SK-N-SH (cell line): ENCODE data around the gene OR14A16.

Experiments used
- CHD2 ChIP-seq: fragments of 150-350 bp; IDR thresholded peaks from 2 replicates; pipeline ENCODE4 v1.6.1; 2018; ENCODE audit warnings: low read length; ENCODE audit not compliant: partially characterized antibody
- CTCF ChIP-seq: fragments of 200-600 bp; sonication (generic); IDR thresholded peaks from 2 replicates; pipeline ENCODE4 v1.6.1; 2017; ENCODE audit warnings: antibody characterized with exemption, mild to moderate bottlenecking, moderate library complexity
- ELF1 ChIP-seq: IDR thresholded peaks from 2 replicates; pipeline ENCODE4 v1.4.0; 2012
- EZH2phosphoT487 ChIP-seq: fragments of 200-600 bp; sonication (generic); IDR thresholded peaks from 2 replicates; pipeline ENCODE4 v1.6.1; 2017; ENCODE audit warnings: low read depth, mixed run types, mild to moderate bottlenecking, antibody characterized with exemption, moderate library complexity, borderline replicate concordance
- JUND ChIP-seq: IDR thresholded peaks from 2 replicates; pipeline ENCODE4 v1.4.0; 2012
- NFIC ChIP-seq: IDR thresholded peaks from 2 replicates; pipeline ENCODE4 v1.4.0; 2012; ENCODE audit warnings: borderline replicate concordance
- POLR2AphosphoS5 ChIP-seq: IDR thresholded peaks from 2 replicates; pipeline ENCODE4 v1.6.1; 2012; ENCODE audit warnings: low read depth, low read length
- SMC3 ChIP-seq: IDR thresholded peaks from 2 replicates; pipeline ENCODE4 v1.6.1; 2012; ENCODE audit warnings: low read depth, low read length, improper control_type of control experiment
- TF ChIP-seq, protein P1 (sequence below): IDR thresholded peaks from 2 replicates; pipeline ENCODE4 v1.4.0; 2012; ENCODE audit warnings: low read depth

GRCh38 chr1:247845011-247845692, 21.2 kb upstream of the OR14A16 start:
- TF ChIP-seq CTCF (no peak), SMC3 (no peak), ELF1 (no peak), CHD2 (no peak), EZH2phosphoT487 (no peak), POLR2AphosphoS5 (no peak), JUND (no peak), NFIC (no peak)
- TF ChIP-seq, protein P1, sequence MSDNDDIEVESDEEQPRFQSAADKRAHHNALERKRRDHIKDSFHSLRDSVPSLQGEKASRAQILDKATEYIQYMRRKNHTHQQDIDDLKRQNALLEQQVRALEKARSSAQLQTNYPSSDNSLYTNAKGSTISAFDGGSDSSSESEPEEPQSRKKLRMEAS, result no peak
